HG03196 (cell line): ENCODE results near the gene GPSM3.
"Not testable (repeated sequence)": the region's sequence is repeated elsewhere in the genome, so short reads cannot be mapped to it uniquely, and the experiment has no call there.

ENCODE experiments used
- ATAC-seq: cut with Tn5 transposase; IDR thresholded peaks from one replicate; pipeline ENCODE4 v1.9.1; 2021; ENCODE audit not compliant: unreplicated experiment

GPSM3 gene

DNA sequence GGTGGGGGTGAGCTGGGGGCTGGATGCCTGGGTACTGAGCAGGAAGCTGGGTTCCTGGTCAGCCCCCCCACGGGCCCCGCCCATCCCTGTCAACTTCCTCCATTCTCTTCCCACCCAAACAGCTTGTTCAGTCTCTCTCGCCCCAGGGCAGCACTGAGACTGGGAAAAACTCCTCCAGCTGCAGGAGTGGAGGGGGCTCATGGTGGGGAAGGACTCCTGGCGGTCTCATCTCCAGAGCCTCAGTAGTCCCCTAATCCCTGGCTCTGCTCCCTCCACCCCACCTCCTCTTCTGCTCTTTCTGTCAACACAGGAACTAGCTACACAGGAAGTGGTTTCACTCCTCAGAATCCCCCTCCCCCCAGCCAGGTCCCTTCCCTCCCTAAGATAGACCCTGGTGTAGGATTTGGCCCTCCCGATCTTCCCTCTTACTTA is at the start of gene GPSM3:
TSS of gene GPSM3 (minus strand) at position 36 of the 432 bp plus-strand sequence. CDS start 130 bp downstream, outside the sequence.
- ATAC-seq = no peak

DNA sequence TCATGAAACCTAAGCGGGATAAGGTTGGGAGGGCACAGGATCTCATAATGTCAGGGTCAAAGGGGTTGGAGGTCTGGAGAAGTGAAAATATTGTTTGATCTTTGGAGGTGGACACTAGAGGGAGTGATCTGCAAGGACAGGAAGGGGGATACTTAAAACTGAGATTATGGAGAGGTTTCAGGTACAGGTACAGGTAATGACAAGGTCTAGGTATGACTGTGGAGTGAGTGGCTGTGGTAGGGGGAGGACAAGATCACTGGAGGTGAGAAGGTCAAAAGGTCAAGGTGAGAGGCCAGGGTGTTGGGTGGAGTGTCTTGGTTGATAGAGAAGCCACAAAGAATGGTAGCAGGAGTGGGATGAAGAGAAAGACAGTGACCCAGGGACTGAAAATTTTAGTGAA is 48.2 kb upstream of the GPSM3 start:
- ATAC-seq = no peak

DNA sequence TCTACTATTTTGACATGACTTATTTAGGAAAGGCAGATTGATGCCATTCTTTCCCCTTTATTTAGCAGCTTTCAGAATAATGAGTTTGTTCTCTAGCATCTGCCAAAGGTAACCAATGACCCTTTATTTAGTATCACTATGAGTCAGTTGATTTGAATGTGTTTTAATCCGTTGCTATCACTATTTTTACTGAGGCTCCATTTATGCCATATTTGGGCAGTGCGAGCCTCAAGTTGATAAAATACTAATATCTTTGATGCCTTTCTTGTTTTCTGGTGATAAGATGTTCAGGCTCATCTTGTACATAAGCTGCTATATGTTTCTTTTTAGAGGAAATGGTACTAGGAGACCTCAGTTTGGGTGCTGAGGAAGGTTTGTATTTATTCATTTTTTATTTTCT is 47.0 kb upstream of the GPSM3 start:
- ATAC-seq = no peak

DNA sequence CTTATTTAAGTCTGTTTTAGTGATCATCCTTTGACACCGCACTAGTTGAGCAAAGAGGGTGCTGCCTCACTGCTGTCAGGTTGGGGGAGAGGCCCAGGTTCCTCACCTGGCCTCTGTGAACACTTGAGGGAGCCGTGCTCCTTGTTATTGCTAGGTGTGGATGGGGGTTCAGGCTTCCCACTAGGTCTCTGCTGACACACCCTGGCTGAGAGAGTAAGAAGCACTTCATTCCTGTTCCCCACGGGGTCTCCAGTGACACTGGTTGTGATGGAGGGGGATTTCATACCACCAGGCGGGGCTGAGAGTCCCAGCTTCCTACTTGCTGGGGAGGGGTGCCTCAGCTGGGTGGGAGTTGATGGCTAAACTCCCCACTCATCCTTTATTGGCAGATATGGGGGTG is 42.5 kb upstream of the GPSM3 start:
- no peak for ATAC-seq

DNA sequence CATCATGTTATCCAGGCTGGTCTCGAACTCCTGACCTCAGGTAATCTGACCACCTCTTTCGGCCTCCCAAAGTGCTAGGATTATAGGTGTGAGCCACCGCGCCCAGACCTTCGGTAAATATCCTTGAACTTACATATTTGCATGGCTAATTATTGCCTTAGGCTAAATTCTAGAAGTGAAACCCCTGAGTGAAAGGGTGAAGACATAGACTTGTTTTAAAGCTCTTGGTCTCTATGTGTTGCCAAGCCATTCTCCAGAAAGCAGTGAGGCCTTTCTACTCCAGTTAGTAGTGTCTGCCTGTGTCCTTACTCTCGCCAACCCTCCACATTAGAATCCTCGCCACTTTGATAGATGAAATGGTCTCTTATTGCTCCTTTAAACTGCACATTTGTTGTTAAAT is 34.0 kb upstream of the GPSM3 start:
- ATAC-seq = no peak

DNA sequence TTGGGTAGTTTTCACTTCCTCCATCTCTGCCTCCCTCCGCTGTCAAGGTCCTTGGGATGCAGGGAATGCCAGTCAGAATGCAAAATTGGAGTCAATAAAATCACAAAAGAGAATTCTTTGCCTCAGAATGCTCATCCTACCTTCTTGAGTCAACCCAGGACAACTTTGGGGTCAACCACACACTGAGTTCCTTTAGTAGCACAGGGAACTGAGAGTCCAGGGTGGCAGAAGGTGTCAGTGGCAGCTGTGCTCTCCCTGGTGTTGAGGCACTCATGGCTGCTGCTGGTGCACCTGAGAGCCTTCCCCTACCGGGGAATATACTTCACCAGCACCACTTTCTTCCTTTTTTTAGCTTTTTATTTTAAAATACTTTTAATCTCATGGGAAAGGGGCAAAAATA is 32.3 kb upstream of the GPSM3 start:
- ATAC-seq = no peak

- ATAC-seq = no peak
Observed at GRCh38 chr6:32223258-32224235, 31.1 kb upstream of the GPSM3 start, which contains the start of gene NOTCH4. Gene NOTCH4 (minus strand): TSS chr6:32224067. CDS start chr6:32223928, 139 bp downstream.

GRCh38 chr6:32222333-32223230 is 30.1 kb upstream of the GPSM3 start:
- no peak for ATAC-seq

DNA sequence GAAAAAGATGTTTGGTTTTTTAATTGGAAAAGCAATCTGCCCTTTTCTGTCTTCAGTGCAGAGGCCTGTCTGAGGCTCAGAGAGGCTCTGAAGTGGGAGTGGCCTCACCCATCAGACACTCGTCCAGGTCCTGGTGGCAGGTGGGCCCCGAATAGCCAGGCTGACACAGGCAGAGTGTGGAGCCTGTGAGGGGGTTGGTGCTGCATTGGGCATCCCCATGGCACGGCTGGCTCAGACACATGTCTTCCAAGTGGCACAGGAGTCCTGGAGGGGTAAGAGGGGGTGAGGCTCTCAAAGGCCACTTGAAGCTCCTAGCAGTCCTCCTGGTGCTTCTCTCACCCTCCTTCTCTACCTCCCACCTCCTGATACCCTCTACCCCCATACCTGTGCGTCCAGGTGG is 27.6 kb upstream of the GPSM3 start:
- no peak for ATAC-seq

DNA sequence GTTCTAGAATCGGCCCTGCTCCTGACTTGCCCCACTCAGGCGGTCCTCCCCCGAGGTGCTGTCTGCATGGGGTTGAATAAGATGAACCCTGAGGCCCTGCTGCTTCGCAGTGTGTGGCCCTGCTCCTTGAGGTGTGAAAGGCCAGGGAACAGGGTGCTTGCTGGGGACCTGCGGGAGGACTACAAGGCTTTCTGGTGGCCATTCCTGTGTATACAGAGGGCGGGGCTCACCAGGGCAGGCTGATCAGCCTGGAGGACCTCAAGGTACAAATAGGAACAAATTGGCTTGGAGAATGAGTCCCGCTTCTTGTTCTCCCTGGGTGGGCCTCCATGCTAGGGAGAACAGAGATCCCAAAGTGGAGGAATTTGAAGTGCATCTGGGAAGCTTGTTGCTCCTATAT is 25.7 kb upstream of the GPSM3 start:
- ATAC-seq = no peak

DNA sequence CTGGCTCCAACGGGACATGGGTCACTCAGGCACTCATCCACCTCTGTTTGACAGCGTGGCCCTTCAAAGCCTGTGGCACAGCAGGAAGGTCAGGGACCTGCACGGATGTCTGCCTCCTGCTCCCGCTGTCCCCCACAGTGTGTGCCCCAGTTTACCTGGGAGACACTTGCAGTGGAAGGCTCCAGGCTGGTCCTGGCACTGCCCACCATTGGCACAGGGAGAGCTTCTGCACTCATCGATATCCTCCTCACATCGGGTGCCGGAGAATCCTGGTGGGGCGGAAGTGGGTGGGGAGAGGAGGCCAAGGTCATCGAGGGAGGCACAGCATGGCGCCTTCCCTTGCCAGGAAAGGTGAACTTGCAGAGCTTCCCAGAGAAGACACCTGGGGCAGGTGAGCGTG is 24.6 kb upstream of the GPSM3 start:
- ATAC-seq = no peak

- no peak for ATAC-seq
Observed at GRCh38 chr6:32216285-32216684, 23.8 kb upstream of the GPSM3 start.

DNA sequence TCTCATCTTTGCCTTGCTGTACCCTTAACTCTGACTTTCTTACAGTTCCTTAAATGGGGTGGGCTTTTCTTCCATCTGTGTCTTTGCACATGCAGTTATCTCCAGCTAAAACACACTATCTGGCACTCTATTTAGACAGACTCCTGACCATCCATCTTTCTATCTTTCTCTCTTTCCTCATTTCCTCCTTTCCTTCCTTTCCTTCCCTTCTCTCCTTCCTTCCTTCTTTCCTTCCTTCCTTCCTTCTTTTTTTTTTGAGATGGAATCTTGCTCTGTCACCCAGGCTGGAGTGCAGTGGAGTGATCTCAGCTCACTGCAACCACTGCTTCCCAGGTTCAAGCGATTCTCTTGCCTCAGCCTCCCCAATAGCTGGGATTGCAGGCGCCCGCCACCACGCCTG is 23.2 kb upstream of the GPSM3 start:
- ATAC-seq = no peak

GRCh38 chr6:32214126-32214525 is 21.7 kb upstream of the GPSM3 start:
- ATAC-seq = no peak

GRCh38 chr6:32213649-32214048 is 21.2 kb upstream of the GPSM3 start:
- no peak for ATAC-seq

DNA sequence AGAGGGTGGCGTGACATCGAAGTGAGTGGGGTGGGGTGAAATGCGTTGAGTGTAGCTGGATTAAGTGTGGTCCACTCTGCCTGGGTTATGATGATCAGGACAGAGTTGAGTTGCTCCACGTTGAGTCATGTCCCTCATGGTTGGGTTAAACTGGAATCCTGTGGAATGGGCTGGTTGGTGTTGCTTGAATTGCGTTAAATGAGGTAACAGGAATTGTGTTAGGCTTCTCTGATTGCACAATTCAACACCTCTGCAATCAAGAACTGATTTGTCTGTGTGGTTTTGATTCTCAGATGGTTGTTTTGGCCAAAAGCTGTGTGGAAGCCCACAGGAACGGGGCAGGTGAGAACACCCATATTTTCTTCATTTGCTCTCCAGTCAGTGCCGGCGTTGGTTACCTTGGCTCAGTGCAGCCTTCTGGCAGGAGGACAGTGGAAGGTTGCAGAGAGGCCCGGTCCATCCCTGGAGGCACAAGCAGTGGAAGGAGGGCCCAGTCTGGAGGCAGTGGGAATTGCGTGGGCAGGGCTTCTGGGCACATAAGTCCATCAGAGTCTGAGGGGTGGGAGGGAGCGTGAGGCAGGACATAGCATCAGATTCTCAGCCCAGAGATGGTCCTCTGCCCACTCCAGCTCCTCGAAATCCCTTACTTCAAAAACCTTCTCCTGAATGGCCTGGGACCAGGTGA is 19.8 kb upstream of the GPSM3 start:
- no peak for ATAC-seq

DNA sequence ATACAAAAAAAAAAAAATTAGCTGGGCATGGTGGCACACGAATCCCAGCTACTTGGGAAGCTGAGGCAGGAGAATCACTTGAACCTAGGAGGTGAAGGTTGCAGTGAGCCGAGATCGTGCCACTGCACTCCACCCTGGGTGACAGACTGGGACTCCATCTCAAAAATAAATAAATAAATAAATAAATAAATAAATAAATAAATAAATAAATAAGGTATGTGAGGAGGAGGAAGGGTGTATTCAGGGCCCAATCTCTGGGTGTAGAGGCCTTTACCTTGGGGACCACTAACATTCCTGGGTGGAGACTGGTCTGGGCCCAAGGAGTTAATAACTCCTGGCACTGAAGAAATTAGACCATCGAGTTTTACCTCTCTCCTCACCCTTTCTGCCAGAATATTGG is 19.0 kb upstream of the GPSM3 start:
- not testable (repeated sequence) for ATAC-seq

- no peak for ATAC-seq
Observed at GRCh38 chr6:32210191-32210601, 17.8 kb upstream of the GPSM3 start.

DNA sequence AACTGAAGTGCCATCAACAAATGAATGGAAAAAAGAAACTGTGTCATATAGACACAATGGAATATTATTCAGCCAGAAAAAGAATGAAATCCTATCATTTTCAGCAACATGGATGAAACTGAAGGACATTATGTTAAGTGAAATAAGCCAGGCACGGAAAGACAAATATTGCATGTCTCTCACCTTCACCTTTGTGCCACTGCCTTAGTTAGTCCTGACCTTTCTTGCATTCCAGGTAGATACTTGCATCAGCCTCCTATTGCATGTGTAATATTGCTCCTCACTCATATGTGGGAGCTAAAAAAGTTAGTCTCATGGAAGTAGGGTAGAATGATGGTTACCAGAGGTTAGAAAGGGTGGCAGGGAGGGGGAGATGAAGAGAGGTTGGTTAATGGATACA is 16.6 kb upstream of the GPSM3 start:
- no peak for ATAC-seq

- no peak for ATAC-seq
Observed at GRCh38 chr6:32204268-32204715, 11.8 kb upstream of the GPSM3 start.
